ENCODE results near the gene NPM3. TPM values are rescaled to one million over a fixed set of nuclear protein-coding genes. Genes with fewer than 3 reads are reported as not detected.
A peak's percentile ranks its signal among the peaks of the same experiment; 100 is the strongest.

The NPM3 gene
- total RNA-seq (2014; rRNA removed) = 117 and 128 TPM in 2 replicates
- percentile 78 among the genes with signal in this experiment for Bru-seq, nascent RNA
- percentile 82 among the genes with signal in this experiment for BruChase-seq, experiment 1, labeled RNA remaining after a 6-hour chase
- BruChase-seq, experiment 2, labeled RNA remaining after a 2-hour chase = percentile 72 among the genes with signal in this experiment
- long read RNA-seq, partial matches to known transcripts = 0 of 6 reads
- long read RNA-seq, other reads (novel, unspliced or antisense) = 6 of 6 reads

GRCh38 chr10:101782811-101783735 lies at the start of gene NPM3:
TSS of gene NPM3 (minus strand) at chr10:101783446. CDS start at chr10:101783390, 56 bp downstream.
- peak within 1 kb of the TSS; percentile 95 for H3K4me3 ChIP-seq (ENCODE audit: low read length)
- peaks cover 12% of the 10 kb centered on the region for H3K36me3 ChIP-seq (ENCODE audit: low read depth, low read length)
- peak within 1 kb of the TSS; percentile 88 for H2AFZ ChIP-seq (ENCODE audit: low read length)
- H3K79me2 ChIP-seq (ENCODE audit: low read length) = peaks cover 18% of the 10 kb centered on the region
- H3K9me2 ChIP-seq (replicated peaks; ENCODE audit: low read length) = no peaks in the 10 kb centered on the region
- H3K27ac ChIP-seq (ENCODE audit: low read length) = peak within 1 kb of the TSS; percentile 59
- no peak for TF ChIP-seq EZH2 (IDR thresholded peaks at IDR 0.05; ENCODE audit: low read length, unreplicated experiment)
- no peak for TF ChIP-seq EZH2phosphoT487 (IDR thresholded peaks at IDR 0.05; ENCODE audit: borderline replicate concordance, low read length)
- TF ChIP-seq CTCF (conservative IDR thresholded peaks at IDR 0.05; ENCODE audit: low read depth, low read length) = no peak
- ChIA-PET POLR2A (ENCODE audit: unreplicated experiment) (interaction anchor here (0.7 kb wide), 1 partner anchor 75 kb away, joined by 3 read pairs; no protein-coding TSS in a partner anchor), CTCF (interaction anchor here (0.7 to 1.1 kb wide), 2 partner anchors 97 to 180 kb away, joined by 4 to 6 read pairs; no protein-coding TSS in a partner anchor)
- intact Hi-C loops (cut with micrococcal nuclease) = loop anchor here (5.0 kb wide), 1 partner anchor 196 kb away; the partner anchor contains the start of genes DPCD and POLL
- BruUV-seq (replicated peaks) = TSS peak; percentile 63
- DNase-seq (peak; percentile 64), ATAC-seq (peak; percentile 70)
- no peaks in the 10 kb centered on the region for H3K9me3 ChIP-seq (ENCODE audit: low read length)
- H3K4me1 ChIP-seq (ENCODE audit: insufficient read depth, low read length) = peaks cover 20% of the 10 kb centered on the region
- H3F3A ChIP-seq (ENCODE audit: low read length, unreplicated experiment) = peaks cover 3% of the 10 kb centered on the region
- no peaks in the 10 kb centered on the region for H3K27me3 ChIP-seq (ENCODE audit: low read length)
- H4K20me1 ChIP-seq (ENCODE audit: low read length) = no peaks in the 10 kb centered on the region
- H3K4me2 ChIP-seq (ENCODE audit: low read length) = peak within 1 kb of the TSS; percentile 99
- H3K9ac ChIP-seq (ENCODE audit: low read length) = peak within 1 kb of the TSS; percentile 96

DNA sequence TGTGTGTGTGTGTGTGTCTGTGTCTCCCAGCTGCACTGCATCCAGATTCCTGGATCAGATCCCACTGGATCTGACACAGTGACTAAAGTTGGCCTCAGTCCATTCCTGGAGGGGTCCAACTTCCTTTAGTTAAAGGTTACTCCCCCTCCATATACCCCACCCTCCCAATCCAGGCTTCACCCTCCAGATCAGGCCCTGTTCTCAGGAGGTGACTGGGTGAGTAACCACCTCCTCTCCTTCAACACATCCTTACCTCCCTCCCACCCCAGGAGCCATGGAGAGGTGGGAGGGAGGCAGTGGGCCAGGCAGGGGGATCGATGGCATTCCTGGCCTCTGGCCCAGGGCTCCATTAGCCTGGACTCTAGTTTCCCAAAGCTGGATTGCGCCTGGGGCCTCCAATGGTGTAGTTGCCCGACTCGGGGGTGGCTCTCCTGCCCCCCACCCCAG lies 49.1 kb upstream of the NPM3 start:
- TF ChIP-seq EZH2phosphoT487 (IDR thresholded peaks at IDR 0.05; ENCODE audit: borderline replicate concordance, low read length) (no peak), CTCF (conservative IDR thresholded peaks at IDR 0.05; ENCODE audit: low read depth, low read length) (no peak), EZH2 (IDR thresholded peaks at IDR 0.05; ENCODE audit: low read length, unreplicated experiment) (no peak)
- no peaks in the 10 kb centered on the region for H3K9me3 ChIP-seq (ENCODE audit: low read length)
- H3K4me3 ChIP-seq (ENCODE audit: low read length) = no peak overlapping the region
- H3K79me2 ChIP-seq (ENCODE audit: low read length) = no peaks in the 10 kb centered on the region
- no peaks in the 10 kb centered on the region for H3K36me3 ChIP-seq (ENCODE audit: low read depth, low read length)
- H3F3A ChIP-seq (ENCODE audit: low read length, unreplicated experiment) = no peaks in the 10 kb centered on the region
- no peak overlapping the region for H3K27ac ChIP-seq (ENCODE audit: low read length)
- H3K4me2 ChIP-seq (ENCODE audit: low read length) = no peak overlapping the region
- H3K9me2 ChIP-seq (replicated peaks; ENCODE audit: low read length) = no peaks in the 10 kb centered on the region
- H3K4me1 ChIP-seq (ENCODE audit: insufficient read depth, low read length) = peaks cover 22% of the 10 kb centered on the region
- no peaks in the 10 kb centered on the region for H3K27me3 ChIP-seq (ENCODE audit: low read length)
- H3K9ac ChIP-seq (ENCODE audit: low read length) = no peak overlapping the region
- ATAC-seq (no peak), DNase-seq (no peak)
- CTCF ChIA-PET = no interaction called here
- intact Hi-C loops (cut with micrococcal nuclease) = no loop called here
- BruUV-seq (replicated peaks) = no TSS peak
- no peaks in the 10 kb centered on the region for H4K20me1 ChIP-seq (ENCODE audit: low read length)
- POLR2A ChIA-PET (ENCODE audit: unreplicated experiment) = no interaction called here
- H2AFZ ChIP-seq (ENCODE audit: low read length) = no peak overlapping the region
